Duodenal mucosa (tissue), 2 donors: ENCODE data around the gene ANKK1.

Source experiments
- H3K27ac ChIP-seq: one replicate; pipeline ENCODE4 v1.7.0; 2013; ENCODE audit warnings: low read depth, low read length
- H3K27me3 ChIP-seq, 2 donors: one replicate each; pipeline ENCODE4 v1.7.0; 2013; ENCODE audit warnings: low read length in 2 of 2, control low read depth in 1 of 2; ENCODE audit not compliant: insufficient read depth in 2 of 2, control insufficient read depth in 1 of 2
- H3K36me3 ChIP-seq, 2 donors: one replicate each; pipeline ENCODE4 v1.7.0; 2013; ENCODE audit warnings: low read length in 2 of 2, control low read depth in 1 of 2; ENCODE audit not compliant: insufficient read depth in 2 of 2, control insufficient read depth in 1 of 2
- H3K4me1 ChIP-seq, 2 donors: one replicate each; pipeline ENCODE4 v1.7.0; 2013; ENCODE audit warnings: low read length in 2 of 2, control low read depth in 1 of 2; ENCODE audit not compliant: insufficient read depth in 2 of 2, control insufficient read depth in 1 of 2
- H3K4me3 ChIP-seq, 2 donors: one replicate each; pipeline ENCODE4 v1.7.0; 2013; ENCODE audit warnings: low read length in 2 of 2, low read depth in 1 of 2
- H3K9ac ChIP-seq, 2 donors: one replicate each; pipeline ENCODE4 v1.7.0; 2013; ENCODE audit warnings: low read length in 2 of 2, low read depth in 1 of 2
- H3K9me3 ChIP-seq, 2 donors: one replicate each; pipeline ENCODE4 v1.7.0; 2013; ENCODE audit warnings: low read length in 2 of 2, control low read depth in 1 of 2; ENCODE audit not compliant: control insufficient read depth in 1 of 2

The ANKK1 gene, protein sequence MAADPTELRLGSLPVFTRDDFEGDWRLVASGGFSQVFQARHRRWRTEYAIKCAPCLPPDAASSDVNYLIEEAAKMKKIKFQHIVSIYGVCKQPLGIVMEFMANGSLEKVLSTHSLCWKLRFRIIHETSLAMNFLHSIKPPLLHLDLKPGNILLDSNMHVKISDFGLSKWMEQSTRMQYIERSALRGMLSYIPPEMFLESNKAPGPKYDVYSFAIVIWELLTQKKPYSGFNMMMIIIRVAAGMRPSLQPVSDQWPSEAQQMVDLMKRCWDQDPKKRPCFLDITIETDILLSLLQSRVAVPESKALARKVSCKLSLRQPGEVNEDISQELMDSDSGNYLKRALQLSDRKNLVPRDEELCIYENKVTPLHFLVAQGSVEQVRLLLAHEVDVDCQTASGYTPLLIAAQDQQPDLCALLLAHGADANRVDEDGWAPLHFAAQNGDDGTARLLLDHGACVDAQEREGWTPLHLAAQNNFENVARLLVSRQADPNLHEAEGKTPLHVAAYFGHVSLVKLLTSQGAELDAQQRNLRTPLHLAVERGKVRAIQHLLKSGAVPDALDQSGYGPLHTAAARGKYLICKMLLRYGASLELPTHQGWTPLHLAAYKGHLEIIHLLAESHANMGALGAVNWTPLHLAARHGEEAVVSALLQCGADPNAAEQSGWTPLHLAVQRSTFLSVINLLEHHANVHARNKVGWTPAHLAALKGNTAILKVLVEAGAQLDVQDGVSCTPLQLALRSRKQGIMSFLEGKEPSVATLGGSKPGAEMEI

DNA sequence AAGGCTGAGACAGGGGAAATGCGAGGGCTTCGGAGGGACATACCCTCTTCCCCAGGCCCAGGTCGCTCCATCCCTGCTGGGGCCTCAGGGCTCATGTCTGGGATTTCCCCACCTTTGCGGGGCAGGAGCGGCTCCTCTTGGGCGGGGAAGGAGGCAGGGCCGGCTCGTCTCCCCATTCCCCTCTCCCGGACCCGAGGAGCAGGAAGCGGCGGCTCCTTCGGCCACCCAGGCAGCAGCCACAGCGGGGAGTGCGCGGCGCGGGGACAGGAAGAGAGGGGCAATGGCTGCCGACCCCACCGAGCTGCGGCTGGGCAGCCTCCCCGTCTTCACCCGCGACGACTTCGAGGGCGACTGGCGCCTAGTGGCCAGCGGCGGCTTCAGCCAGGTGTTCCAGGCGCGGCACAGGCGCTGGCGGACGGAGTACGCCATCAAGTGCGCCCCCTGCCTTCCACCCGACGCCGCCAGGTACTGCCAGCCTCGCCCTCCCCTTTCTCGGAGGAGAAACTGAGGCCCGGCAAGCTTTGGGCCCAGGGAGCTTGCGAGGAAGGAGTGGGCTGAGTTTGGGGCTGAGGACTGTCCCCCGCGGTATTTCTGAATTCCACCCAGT is at the start of gene ANKK1:
Gene ANKK1 (plus strand): TSS at position 175 of the 607 bp plus-strand sequence. CDS start 106 bp downstream, at position 281.
- no peak within 1 kb of the TSS for H3K9ac ChIP-seq
- H3K27ac ChIP-seq: no peak within 1 kb of the TSS
- H3K9me3 ChIP-seq: no peaks in the 10 kb centered on the region
- H3K4me1 ChIP-seq: peaks cover 0 to 5% of the 10 kb centered on the region in 2 donors
- H3K36me3 ChIP-seq: no peaks in the 10 kb centered on the region
- peaks cover 16 to 20% of the 10 kb centered on the region in 2 donors for H3K27me3 ChIP-seq
- H3K4me3 ChIP-seq: no peak within 1 kb of the TSS

DNA sequence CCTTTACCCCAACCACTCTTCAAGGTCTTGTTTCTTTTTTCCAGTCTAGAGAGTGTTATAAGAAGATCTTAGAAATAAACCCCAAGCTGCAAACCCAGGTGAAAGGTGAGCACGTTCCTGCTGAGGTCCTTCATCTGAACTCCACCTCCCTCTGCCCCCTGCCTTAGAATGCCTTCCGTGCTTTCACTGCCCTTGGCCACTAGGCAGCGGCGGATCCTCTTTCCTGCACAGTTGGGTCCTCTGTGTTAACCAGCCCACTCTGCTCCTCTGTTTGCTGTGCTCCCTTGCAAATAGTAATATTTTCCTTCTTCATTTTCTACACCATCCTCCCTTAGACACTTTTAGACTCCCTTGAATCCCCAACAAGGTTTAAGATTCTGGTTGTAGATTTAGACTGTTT is 48.8 kb upstream of the ANKK1 start:
- H3K36me3 ChIP-seq: peaks cover 25 to 37% of the 10 kb centered on the region in 2 donors
- no peak overlapping the region for H3K27ac ChIP-seq
- no peak overlapping the region for H3K9ac ChIP-seq
- H3K27me3 ChIP-seq: no peaks in the 10 kb centered on the region
- H3K9me3 ChIP-seq: no peaks in the 10 kb centered on the region
- H3K4me1 ChIP-seq: no peaks in the 10 kb centered on the region
- no peak overlapping the region for H3K4me3 ChIP-seq

DNA sequence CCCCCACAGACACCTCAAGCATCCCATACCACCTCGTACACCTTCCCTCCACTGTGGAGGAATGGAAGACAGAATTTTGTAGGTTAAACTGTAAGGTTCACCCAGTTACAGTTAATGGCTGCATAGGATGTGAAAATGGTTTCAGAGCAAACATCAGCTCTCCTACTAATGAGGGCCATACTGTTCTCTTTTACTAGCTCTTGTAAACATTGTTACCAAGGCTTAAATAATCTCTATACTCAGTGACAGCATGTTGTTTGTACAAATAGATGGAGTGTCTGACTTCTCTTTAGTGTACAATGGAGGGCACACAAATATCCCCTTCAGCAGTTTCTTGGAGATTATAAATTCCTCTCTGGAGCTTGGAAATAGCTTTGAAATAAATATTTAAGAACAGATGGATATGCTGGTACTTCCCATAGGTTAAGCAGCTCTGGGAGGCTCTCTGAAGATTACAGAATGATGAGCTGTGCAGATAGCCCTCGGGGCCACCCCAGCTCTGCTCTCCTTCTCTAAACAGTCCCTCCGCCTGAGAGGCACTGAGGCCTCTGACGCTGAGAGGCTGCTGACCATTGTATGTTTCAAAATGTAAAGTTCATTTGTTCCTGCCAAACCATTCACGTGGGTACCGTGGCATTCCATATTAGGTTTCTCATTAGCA is 47.5 kb upstream of the ANKK1 start:
- Histone ChIP-seq H3K4me1 (no peaks in the 10 kb centered on the region), H3K27me3 (no peaks in the 10 kb centered on the region), H3K9me3 (no peaks in the 10 kb centered on the region), H3K36me3 (peaks cover 20 to 40% of the 10 kb centered on the region in 2 donors), H3K9ac (no peak overlapping the region), H3K4me3 (no peak overlapping the region), H3K27ac (no peak overlapping the region)

DNA sequence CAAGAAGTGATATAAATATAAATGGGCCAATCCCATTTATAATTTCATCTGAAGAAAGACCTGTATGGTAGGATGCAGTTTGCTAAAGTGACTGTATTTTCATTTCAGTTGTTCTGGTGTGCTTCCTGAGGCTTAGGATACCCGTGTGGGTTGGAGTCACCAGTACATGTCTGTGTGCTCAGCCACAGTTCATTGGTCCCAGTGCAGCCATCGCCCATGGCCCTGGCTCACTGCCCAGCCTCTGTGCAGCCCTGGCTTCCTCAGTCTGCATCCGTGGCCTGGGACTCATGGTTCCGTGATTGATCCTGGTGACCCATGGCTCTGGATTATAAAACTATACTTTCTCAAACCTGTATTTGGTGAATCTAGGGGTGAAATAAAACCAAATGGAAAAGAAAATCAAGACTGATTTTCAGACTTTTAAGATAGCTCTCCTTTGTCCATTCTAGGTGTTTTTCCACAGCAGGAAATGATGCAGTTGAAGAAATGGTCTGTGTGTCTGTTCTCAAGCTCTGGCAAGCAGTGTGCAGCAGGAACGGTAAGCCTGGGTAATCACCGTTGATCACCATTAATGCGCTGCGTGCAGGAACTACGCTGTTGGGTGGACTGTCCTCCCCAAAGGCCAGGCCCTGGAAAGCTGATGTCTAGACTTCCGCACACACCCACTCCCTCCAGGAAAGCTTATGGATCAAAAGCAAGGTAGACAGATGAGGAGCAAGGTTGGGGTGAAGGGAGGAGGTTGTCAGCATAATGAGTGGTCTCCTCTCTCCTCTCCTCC is 46.0 kb upstream of the ANKK1 start:
- Histone ChIP-seq H3K9ac (no peak overlapping the region), H3K27me3 (no peaks in the 10 kb centered on the region), H3K9me3 (no peaks in the 10 kb centered on the region), H3K27ac (no peak overlapping the region), H3K4me3 (no peak overlapping the region), H3K4me1 (no peaks in the 10 kb centered on the region), H3K36me3 (peaks cover 20 to 41% of the 10 kb centered on the region in 2 donors)

DNA sequence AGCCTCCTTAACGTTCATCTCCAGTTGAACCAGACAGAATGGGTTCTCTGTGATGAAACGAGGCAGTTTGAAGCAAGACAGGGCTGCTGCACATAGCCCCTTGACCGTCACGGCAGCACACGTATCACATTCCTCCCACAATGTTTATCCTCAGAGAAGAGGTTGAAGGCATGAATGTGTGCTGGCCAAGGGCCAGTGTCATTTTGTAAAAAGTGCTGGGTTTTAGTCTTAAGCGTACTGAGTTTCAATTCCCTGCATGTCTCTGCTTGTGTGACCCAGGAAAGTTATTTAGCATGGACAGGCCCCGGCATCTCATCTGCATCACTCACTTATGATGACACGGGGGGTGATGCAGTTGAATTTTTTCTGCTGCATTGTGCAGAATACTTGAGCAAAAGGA is 41.6 kb upstream of the ANKK1 start:
- no peaks in the 10 kb centered on the region for H3K9me3 ChIP-seq
- H3K27ac ChIP-seq: no peak overlapping the region
- H3K4me1 ChIP-seq: no peaks in the 10 kb centered on the region
- no peak overlapping the region for H3K4me3 ChIP-seq
- H3K36me3 ChIP-seq: peaks cover 7 to 37% of the 10 kb centered on the region in 2 donors
- no peak overlapping the region for H3K9ac ChIP-seq
- H3K27me3 ChIP-seq: no peaks in the 10 kb centered on the region

DNA sequence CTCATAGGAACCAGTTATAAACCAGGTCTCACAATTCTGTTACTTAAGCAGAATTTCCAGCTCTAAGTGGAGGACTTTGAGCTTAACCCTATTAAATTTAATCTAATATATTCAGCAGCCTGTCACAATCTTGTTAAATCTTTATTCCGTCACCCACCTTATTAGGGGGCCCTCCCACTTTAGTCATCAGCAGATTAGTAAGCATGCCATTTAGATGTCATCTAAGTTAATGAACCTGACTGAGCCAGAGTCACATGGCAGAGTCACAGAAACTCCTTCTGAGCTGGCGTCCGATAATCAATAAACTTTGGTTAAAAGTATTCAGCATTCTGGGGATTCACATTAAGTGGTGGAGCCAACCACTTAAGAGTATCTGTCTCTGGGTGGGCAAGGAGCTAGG is 38.1 kb upstream of the ANKK1 start:
- Histone ChIP-seq H3K4me1 (no peaks in the 10 kb centered on the region), H3K9me3 (no peaks in the 10 kb centered on the region), H3K4me3 (no peak overlapping the region), H3K36me3 (peaks cover 0 to 23% of the 10 kb centered on the region in 2 donors), H3K27me3 (no peaks in the 10 kb centered on the region), H3K27ac (no peak overlapping the region), H3K9ac (no peak overlapping the region)

DNA sequence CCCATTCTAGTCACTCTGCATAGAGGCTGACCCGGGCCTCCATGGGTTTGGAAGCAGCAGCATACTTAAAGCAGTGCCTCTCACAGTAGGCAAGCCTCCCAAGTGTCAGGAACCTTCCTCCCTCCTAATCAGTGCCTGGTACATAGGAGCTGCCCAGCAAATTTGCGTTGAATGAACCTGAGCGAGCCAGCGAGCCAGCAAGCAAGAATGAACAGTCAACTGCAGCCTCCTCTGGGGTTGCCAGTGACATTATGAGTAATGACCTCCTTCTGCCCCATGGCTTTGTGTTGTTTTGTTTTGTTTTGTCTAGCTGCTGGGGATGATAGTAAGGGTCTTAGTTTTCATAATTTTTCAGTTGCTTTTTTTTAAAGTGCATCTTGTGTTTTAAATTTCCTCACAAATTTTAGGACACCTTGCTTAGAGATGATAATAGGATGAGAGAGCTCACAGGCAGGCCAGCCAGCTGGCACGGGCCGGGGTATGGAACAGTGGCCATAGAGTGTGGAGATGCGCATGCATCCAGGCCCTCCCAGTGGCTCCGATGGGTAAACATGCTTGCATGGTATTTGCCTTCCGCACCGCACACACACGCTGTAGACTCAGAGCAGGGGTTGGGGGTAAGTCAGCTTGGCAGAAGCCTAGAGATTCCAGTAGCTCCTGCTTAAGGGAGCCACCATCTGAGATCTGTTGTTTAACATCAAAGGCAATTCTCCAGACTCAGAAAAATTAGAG is 37.1 kb upstream of the ANKK1 start:
- H3K4me3 ChIP-seq: no peak overlapping the region
- no peak overlapping the region for H3K27ac ChIP-seq
- H3K36me3 ChIP-seq: peaks cover 0 to 22% of the 10 kb centered on the region in 2 donors
- no peak overlapping the region for H3K9ac ChIP-seq
- no peaks in the 10 kb centered on the region for H3K27me3 ChIP-seq
- H3K4me1 ChIP-seq: no peaks in the 10 kb centered on the region
- H3K9me3 ChIP-seq: peaks cover 0 to 2% of the 10 kb centered on the region in 2 donors

DNA sequence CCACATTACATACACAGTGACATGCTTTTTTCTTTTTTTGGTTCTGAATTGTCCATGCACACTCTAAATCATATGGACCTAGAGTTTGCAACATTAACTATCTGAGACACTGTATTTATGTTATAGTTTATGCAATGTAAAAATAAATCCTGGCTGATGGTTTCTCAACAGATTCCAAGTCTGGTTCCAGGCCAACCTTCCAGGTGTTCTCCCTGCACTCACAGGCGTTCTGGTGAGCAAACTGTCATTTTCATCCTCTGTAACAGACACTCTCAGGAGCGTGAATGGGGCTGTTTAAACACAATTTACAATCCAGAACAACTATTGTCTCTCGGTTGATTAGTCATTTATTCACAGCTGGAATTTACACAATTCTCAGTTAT is 36.5 kb upstream of the ANKK1 start:
- Histone ChIP-seq H3K27me3 (no peaks in the 10 kb centered on the region), H3K4me1 (no peaks in the 10 kb centered on the region), H3K36me3 (peaks cover 5 to 26% of the 10 kb centered on the region in 2 donors), H3K4me3 (no peak overlapping the region), H3K27ac (no peak overlapping the region), H3K9me3 (peaks cover 4 to 8% of the 10 kb centered on the region in 2 donors), H3K9ac (no peak overlapping the region)

DNA sequence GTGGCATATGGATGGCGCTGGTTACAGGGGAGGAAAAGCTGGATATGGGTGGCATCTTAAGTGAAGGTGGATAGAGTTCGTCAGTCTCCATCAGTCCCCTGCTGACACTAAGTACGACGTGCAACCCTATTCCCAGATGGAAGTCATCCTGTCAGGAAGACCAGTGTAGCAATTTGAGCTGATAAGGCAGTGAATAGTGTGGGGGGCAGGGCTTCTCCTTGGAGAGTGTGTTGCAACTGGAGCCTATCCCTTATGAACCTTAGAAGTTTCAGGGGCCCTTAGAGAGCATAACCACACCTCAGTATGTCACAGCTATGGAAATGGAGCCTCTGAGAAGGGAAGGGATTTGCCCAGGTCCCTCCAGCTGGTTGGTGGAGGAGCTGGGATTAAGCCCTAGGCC is 36.1 kb upstream of the ANKK1 start:
- Histone ChIP-seq H3K9ac (no peak overlapping the region), H3K9me3 (peaks cover 8 to 12% of the 10 kb centered on the region in 2 donors), H3K36me3 (peaks cover 9 to 30% of the 10 kb centered on the region in 2 donors), H3K4me1 (no peaks in the 10 kb centered on the region), H3K27me3 (no peaks in the 10 kb centered on the region), H3K4me3 (no peak overlapping the region), H3K27ac (no peak overlapping the region)
